ENCODE results near the gene ADGRV1.
"Not testable (repeated sequence)": the region's sequence is repeated elsewhere in the genome, so short reads cannot be mapped to it uniquely, and the experiment has no call there.

The ADGRV1 gene

DNA sequence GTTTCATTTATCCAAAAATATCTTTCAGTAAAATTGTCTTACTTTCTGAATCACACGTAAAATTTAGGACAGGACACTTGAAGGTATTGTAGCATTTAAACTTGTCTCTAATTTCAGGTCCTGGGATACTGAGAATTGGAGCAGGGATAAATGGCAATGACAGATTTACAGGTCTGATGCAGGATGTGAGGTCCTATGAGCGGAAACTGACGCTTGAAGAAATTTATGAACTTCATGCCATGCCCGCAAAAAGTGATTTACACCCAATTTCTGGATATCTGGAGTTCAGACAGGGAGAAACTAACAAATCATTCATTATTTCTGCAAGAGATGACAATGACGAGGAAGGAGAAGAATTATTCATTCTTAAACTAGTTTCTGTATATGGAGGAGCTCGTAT lies 99.2 kb downstream of the ADGRV1 start:
- DNase-seq = no peak

DNA sequence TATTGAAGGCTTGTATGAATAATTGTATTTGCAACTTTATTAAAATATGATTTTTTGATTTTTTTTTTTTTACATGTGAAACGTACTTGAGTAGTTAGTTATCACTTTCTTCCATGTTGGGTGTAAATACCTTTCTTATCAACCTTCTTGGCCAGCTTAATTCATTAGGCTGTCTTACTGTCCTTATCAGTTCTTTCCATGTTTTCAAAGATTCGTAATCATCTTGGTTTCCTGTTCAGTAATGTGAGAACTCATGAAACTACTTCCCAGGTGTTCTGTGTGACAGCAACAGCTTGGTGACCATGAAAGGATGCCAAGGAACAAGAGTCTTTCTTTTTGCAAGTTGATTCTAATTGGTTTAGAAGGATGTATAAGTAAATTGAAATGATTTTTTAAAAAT lies 100.0 kb downstream of the ADGRV1 start:
- no peak for DNase-seq

DNA sequence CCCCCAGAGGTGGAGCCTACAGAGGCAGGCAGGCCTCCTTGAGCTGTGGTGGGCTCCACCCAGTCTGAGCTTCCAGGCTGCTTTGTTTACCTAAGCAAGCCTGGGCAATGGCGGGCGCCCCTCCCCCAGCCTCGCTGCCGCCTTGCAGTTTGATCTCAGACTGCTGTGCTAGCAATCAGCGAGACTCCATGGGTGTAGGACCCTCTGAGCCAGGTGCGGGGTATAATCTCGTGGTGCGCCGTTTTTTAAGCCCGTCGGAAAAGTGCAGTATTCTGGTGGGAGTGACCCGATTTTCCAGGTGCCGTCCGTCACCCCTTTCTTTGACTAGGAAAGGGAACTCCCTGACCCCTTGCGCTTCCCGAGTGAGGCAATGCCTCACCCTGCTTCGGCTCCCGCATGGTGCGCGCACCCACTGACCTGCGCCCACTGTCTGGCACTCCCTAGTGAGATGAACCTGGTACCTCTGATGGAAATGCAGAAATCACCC lies 109.5 kb downstream of the ADGRV1 start:
- not testable (repeated sequence) for DNase-seq

DNA sequence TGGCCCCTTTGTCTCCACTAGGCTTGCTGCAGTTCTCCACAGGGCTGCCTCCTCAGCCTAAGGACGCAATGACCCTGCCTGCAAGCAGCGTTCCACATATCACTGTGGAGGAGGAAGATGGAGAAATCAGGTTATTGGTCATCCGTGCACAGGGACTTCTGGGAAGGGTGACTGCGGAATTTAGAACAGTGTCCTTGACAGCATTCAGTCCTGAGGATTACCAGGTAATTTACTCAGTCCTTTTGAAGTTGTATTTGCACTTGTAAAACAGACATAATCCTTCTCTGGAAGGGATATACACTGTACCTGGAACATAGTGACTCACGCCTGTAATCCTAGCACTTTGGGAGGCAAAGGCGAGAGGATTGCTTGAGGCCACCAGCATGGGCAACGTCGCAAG lies 116.6 kb downstream of the ADGRV1 start:
- no peak for DNase-seq

DNA sequence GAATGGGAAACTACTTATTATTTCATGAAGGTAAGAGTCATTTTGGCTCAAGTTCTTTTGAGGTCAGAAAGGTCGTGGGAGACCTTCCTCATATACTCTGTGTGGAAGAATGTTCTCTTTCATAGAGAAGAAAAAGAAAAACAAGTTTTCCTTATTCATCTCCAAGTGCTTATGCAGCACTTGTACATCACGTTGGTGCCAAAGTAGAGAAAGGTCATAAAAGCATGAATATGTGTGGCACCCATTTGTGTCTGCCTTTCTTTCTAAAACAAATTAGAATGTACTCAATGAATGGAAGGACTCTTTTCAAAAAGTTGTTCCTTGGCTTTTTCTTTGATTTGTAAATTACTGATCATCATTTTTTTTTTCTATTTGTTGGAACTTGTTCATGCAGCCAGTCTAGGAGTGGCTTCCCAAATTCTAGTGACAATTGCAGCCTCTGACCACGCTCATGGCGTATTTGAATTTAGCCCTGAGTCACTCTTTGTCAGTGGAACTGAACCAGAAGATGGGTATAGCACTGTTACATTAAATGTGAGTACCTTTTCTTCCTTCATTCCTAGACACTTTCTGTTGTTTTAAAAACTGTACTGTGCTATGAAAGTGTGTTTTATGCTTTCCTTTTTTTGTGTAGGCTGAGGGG lies 122.4 kb downstream of the ADGRV1 start:
- DNase-seq = no peak

DNA sequence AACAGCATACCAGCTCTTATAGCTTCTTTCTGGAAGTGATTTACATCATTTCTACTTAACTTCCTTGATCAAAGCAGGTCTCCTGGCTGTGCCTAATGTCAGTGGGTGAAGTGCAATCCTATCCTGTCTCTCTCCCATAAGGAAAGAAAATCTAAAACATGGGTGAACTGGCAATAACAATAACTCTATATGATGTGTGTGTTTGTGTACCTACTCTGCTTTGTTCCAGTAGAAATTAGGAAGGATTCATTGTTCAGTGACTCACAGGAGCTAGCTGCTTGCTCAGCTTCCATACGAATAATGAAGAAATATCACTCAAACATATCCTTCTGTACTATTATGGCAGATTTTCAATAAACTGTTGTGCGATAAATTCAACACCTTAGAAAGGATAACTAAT lies 123.7 kb downstream of the ADGRV1 start:
- no peak for DNase-seq

DNA sequence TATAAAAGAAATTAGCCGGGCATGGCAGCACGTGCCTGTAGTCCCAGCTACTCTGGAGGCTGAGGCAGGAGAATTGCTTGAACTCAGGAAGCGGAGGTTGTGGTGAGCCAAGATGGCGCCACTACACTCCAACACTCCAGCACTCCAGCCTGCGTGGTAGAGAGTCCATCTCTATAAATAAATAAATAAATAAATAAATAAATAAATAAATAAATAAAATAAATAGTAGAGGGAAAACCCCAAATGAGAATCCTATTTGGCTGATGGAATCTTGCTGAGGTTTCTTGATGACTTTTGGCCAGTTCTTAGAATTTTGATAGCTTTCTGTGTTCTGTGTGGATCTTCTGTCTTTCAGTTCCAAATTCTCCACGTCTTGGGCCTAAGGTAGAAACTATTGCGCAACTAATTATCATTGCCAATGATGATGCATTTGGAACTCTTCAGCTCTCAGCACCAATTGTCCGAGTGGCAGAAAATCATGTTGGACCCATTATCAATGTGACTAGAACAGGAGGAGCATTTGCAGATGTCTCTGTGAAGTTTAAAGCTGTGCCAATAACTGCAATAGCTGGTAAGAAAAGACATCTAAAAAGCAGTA lies 126.9 kb downstream of the ADGRV1 start:
- DNase-seq = no peak

DNA sequence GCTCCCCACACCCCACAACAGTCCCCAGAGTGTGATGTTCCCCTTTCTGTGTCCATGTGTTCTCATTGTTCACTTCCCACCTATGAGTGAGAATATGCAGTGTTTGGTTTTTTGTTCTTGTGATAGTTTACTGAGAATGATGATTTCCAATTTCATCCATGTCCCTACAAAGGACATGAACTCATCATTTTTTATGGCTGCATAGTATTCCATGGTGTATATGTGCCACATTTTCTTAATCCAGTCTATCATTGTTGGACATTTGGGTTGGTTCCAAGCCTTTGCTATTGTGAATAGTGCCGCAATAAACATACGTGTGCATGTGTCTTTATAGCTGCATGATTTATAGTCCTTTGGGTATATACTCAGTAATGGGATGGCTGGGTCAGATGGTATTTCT lies 127.8 kb downstream of the ADGRV1 start:
- not testable (repeated sequence) for DNase-seq

DNA sequence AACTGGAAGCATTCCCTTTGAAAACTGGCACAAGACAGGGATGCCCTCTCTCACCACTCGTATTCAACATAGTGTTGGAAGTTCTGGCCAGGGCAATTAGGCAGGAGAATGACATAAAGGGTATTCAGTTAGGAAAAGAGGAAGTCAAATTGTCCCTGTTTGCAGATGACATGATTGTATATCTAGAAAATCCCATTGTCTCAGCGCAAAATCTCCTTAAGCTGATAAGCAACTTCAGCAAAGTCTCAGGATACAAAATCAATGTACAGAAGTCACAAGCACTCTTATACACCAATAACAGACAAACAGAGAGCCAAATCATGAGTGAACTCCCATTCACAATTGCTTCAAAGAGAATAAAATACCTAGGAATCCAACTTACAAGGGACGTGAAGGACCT lies 128.9 kb downstream of the ADGRV1 start:
- not testable (repeated sequence) for DNase-seq

DNA sequence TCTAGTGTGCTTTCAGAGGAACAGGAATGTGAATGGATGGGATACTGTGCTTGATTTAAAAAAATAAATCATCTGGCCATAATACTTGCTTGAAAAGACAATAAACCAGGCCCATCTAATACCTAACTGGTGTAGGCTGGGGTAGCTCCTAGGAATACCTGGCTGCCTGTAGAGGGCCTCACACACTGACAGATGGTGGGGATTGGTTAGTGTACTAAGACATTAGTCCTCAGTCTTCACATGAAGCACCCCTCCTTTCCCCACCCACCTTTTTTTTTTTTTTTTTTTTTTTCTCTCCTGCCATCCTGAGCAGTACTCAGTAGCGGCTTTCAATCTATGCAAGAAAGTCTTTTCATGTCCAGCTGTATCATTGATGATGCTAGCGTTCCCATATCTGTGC lies 130.5 kb downstream of the ADGRV1 start:
- no peak for DNase-seq

DNA sequence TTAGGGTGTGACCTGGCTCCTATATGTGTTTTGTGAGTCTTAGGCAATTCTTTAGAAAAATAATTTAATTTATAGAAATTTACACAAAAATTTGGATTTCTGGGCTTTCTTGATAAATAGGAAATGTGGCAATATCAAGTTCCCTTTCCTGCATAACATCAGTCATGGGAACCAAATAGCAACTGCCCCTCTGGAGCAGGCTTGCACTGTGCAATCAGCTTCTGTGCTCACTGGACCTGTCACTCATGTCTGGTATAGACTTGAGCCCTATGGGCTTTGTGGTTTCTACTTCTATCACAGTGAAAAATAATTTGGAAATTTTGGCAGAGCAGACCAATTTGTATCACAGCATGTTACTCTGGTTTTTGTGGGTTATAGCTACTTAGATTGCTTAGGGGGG lies 131.7 kb downstream of the ADGRV1 start:
- DNase-seq = peak; percentile 56 to 65

DNA sequence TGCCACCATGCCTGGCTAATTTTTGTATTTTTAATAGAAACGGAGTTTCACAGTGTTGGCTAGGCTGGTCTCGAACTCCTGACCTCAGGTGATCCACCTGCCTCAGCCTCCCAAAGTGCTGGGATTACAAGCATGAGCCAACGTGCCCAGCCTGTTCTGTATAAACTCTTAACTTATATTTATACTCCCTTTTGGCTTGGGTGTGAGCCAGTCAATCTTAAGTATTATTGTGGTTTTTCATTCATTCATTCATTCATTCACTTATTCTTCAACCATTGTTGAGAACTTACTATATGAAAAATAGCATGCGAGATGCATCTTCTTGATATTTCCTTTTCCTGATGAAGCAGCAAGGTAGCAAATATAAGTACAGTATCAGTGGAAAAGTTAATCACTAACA lies 132.9 kb downstream of the ADGRV1 start:
- no peak for DNase-seq

DNA sequence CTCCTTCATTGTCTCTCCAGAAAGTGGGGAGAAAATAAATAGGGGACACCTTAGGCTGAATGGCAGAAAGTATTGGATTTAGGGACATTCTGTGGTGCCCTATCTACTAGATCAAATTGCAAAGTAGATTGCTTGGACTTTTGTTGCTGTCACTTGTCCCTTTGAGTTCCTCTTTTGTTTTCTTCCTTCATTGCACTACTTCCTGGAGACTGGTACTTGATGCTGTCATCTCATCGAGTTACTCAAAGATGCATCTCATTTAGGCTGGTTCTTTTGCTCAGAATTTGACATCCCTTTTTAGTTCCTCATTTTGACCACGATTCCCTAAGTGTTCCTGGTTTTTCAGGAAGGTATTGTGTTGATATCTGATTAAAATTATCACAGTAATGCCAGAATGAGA lies 137.6 kb downstream of the ADGRV1 start:
- peak; percentile 45 to 55 for DNase-seq

DNA sequence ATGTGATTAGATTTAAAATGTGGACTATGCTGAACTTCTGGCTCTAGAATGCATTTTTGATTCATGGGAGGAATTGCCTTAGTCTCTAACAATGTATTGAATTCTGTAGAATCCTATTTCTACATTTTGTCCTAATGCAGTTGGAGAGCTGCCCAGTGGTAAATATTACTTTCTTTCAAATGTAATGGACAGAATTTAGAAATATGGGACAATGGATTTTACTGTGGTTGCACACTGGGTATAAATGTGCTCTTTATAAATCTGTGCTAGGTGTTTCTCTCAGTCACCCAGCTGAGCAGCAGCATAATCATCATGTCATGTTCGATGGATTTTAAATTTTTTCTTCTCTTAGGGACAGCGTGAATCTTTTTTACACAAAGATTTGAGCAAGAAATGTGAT lies 141.7 kb downstream of the ADGRV1 start:
- no peak for DNase-seq

DNA sequence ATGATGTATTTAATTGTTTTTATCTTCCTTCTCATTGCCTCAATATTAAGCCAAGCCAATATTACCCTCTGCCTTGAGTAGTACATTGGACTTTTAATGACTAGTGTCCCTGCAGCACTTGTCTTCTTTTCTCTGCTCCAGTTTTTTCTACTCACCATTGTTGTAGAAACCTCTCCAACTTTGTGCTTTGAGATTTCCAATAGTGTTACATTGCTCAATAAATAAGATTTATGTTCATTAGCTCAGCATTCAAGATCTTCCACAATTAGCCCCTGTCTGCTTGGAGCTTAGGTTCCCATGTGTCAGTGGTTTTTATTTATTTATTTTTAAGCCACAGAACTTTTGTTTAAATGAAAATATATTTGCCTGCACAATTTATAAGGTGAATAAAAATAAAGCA lies 145.3 kb downstream of the ADGRV1 start:
- DNase-seq = no peak

DNA sequence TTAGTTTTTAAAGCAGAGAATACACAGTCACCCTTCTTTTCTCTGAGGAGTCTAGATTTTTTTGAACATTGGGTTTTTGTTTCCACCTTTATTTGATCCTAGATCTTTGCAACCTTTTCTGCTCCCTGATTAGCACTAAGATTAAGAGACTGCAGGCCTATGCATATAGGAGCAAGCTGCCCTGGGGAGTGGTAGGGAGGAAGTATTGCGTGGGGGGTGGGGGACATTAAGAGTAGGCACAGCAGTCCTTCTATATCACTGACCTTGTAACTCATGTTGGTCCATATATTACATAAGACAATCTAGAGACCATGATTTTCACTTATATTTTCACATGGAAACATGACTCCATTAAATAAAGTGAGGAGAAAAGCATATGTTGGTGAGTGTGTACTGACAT lies 149.1 kb downstream of the ADGRV1 start:
- no peak for DNase-seq

DNA sequence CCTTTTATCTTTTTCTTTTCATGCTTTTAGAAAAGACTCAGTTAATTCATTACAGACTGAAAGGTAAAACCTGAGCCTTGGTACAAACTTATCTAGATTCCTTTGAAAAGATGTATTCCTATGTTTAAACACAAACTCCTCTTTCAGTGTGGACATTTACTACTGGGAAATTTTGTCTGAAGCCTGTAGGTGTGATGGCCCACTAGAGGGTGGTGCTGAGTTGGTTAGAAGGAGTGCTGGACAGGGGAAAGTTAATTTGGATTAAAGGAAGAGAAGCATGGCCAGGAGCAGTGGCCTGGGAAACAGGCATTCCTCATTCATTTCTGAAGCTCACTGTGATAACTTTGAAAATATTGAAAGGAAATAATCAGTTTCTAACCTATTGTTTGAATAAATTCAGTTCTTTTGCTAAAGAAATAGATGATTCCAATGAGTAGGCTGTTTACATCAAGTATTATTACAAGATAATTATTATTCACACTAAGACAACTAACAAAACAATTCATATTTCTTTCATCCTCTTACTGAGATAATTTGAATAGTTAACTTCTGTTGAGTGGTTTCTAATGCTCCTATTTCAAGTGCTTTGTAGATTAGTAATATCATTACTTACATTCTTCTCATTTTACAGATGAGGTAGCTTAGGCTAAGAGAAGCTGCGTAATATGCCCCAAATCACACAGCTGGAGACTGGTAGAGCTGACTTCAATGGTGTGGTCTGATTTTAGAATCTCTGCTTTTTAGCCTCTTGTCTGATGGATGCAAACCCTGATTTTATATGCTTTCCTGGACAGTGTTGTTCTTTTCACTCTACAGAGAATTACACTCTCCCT lies 150.9 kb downstream of the ADGRV1 start:
- DNase-seq = peak; percentile 14 to 39

DNA sequence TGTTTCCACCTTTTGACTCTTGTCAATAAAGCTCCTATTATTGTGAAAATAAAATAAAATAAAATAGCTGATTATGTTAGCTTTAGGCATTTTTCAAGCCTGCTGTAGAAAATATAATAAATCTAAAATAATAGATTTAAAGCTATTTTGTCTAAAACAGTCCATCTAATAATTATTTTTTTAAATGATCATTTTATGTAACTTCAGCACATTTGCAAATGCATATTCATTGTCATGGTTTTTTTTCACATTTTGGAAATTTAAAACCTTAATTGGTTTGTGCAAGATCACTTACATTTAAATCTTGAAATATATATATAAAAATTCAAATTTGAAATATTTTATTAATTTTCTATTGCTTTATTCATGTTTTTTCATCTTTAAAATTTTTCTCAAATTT lies 159.8 kb downstream of the ADGRV1 start:
- no peak for DNase-seq

DNA sequence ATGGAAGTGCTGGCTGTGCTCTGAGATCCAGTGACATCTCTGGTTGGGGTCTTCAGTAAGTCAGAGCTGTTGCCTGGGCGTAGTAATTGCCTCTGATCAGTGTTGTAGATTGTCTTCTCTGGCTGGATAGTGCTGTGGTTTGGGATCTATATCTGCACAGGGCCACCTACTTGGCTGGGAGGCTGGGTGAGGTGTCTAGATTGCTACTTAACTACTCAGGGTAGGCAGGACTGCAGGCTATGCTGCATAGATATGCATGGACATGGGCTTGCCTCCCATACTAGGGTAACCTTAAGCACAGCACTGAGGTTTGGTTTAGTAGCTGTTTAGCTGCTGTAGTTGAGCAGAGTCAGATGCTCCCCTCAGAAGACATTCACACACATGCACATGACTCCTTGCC lies 181.0 kb downstream of the ADGRV1 start:
- DNase-seq = no peak

DNA sequence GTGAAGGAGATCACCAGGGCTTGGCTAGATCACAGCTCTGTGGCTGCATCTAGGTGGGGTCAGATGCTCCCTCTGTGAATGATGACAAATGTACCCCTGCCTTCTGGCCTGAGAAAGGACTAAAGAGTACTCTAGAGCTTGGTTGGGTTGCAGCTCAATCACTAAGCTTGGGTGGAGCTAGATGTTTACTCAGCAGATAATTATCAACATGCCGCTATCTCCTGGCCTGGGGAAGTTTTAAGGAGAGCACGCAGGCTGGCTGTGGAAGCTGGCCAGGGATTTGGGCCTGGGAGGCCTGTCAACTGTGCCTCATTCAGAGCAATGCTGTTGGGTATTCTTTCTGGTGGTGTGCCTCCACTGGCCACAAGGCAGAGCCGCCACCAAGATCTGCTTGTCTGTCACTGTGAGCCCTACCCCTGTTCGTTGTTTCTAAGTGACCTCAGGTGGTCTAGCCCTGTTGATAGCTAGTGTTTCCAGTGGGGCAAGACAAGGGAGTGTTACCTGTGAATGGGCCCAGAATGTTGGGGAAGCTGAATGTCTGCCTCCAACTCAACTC lies 181.7 kb downstream of the ADGRV1 start:
- DNase-seq = no peak

DNA sequence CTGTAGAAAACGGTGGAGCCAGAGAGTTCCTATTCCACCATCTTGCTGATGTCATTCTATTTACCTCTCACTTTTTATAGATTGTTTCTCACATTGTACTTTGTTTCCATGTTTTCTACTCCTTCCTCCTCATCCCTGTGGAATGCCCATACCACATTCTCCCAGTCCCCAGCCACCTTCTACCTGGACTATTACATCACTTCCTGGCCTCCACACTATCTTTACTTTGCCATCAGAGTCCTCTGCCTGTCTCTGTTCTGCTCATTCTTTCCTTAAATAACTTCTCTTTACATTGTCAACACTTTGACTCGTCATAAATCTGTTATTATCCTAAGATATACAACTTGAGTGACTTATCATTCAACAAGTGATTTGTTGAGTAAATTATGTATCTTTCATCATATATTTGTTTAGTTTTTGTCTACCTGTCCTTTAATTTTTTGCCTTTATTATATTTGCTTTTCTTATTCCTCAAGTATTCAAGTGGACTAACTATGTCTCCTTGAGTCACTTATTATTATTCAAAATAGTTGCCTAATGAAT lies 182.5 kb downstream of the ADGRV1 start:
- DNase-seq = no peak

DNA sequence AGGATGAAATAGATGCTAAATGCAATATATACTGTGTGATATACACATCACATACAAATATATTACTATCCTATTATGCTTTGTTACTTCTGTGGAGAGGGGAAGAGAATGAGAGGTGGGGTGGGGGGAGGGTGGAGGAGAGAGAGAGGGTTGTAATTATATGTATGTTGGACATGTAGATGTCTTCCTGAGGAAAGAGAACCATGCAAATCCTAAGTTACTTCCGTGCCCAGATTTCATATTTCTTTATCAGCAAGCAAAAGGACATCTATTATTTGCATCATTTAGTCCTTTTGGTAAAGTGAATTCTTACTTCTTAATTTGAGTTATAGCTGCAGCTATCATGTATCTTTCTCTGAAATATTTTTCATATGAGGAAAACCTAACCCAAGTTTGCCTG lies 187.5 kb downstream of the ADGRV1 start:
- no peak for DNase-seq

DNA sequence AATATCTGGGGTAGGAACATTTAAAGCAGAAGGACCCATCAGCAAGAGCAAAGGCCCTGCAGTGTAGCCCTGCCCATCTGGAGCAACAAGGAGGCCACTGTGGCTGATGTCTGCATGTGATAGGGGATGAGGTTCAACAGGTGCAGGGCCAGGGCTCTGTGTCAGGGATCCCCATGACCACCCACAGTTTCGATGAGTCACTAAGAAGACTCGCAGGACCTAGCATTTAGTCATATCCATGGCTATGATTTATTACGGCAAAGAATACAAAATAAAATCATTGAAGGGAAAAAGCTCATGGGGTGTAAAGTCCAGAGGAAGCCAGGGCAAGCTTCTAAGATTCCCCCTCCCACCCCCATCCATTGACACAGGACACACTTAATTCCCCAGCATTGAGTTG lies 188.6 kb downstream of the ADGRV1 start:
- DNase-seq = no peak

DNA sequence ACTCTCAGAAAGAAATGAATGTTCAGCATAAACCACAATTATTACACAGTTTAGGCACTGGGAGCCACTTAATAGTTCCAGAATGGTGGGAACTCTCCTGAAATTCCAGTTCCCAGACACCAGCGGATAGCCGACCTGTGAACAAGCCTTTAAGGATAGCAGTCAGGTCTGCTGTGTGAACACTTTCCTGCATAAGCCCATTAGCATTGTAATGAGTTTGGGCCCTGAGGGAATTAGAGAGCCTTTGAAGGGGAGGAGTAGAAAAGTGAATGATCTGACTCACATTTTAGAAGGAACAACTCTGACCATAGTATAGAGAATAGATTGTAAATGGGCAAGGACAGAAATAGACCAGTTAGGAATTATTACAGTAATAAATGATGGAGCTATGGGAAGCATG lies 189.1 kb downstream of the ADGRV1 start:
- no peak for DNase-seq
